ENCODE data around the gene NCBP1.

The NCBP1 gene

GRCh38 chr9:97722331-97722730, 88.7 kb downstream of the NCBP1 start:
- no peak for DNase-seq

All from NCI-H526 (cell line).